Measurements from ENCODE around the gene OBP2B.
"Not testable (repeated sequence)": the region's sequence is repeated elsewhere in the genome, so short reads cannot be mapped to it uniquely, and the experiment has no call there.

Gene OBP2B

DNA sequence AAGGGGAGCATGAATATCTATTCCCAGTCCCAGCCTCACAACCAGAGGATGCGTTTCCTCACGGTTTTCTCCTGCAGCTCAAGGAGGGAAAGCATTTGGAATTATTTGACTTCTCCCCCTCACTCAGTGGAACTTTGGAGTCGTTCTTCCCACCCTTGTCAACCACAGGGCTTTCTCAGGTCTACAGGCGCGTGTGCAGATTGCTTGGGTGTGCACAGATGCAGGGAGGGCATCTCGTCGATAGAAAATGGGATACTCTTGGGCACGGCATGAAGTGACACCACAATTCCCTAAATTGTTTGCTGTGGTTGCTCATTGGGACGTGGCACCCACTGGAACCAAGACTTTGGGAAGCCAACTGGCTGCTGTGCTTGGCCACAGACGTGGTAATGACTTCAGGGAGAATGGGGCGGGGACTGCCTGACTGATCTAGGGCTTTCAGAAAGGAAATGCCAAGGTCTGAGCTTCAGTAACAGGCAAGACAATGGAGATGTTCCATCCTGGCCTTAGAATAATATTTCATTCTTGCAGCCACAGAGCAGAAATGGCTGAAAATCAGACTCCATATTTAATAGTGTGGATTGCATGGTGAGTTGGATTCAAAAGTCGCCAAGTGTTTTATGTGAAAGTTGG is 12.2 kb upstream of the OBP2B start:
- DNase-seq = no peak

DNA sequence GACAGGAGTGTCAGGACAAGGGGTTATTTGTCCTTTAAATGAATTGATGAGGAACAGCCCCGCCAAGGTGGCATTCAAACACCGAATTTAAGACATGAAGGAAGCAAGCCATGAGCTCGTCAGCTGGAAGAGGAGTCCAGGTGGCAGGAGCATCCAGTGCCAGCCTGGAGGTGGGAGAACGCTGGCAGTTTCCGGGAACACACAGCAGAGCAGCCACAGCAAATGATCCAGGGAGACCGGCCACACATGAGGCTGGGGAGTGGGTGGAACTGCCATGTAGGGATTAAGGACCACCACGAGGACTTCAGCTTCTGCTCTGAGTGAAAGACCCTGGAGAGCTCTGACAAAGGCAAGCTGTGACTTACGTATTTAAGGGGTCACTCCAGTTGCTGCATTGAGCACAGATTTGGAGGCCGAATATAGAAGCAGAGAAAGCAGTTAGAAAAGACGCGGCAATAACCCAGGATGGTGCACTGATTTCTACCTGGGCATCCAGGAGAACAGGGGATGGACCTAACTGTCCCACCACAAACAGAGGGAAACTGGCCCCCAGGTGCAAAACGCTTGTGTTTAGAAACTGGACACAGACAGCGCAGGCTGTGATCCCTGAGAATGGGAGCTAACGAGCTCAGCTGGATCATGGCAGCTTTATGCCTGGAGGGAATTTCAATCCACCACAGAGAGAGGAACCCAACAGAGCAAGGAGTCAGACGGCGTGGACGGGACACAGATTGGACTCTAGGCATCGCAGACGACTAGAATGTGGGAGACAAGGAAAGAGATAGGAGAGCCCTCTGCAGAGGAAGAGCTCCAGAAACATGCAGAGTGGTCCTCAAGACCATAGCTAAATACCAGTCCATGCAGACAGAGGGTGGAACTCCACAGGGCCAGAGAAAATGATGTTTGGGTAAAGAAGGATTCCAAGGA is 9.3 kb upstream of the OBP2B start:
- DNase-seq = not testable (repeated sequence)

DNA sequence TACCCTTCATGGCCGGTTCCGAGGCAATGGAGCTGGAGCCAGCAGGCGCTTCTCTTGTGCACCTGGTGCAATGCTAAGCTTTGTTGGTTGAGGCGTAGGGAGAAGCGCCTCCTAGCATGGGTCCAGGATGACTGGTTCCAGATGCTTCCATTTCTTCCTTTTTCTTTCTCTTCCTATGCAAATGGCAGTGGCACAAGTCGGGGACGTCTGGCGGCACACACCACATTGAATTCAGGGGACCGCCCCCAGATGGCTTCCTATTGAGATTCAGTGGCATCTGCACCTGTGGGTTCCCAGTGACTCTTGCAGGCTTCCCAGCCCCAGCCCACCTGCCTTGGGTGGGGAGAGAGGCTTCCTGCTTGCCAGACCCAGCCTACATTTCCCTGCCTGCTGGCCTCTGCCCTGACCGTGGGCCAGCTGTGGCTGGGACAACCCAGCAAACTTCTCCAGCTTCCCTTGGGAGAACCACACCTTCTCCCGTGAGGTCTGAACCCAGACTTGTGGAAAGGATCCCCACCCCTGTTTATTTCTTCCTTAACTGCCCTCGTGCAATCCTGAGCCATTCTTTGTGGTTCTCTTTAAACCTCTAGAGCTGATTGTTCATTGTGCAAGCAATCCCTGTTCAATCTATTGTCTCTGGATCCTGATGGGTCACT is 8.4 kb upstream of the OBP2B start:
- not testable (repeated sequence) for DNase-seq

DNA sequence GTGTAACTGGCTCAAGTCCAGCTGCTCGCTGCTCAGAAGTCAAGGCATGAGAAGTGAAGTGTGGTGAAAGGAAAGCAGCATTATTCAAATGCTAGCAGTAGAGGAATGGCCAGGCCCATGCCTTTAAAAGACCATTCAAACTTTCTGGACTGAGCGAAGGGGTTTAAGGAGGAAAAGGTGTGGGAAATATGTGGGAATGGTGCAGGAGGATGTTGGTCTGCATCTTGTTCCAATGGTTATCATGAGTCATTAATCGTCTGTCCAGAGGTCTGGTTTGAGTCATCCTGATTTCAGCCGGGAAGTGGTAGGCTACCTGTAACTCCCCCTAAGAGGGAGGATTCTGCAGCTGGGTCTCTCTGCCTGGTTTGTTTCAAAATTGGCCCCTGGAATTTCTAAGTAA is 5.2 kb upstream of the OBP2B start:
- not testable (repeated sequence) for DNase-seq

DNA sequence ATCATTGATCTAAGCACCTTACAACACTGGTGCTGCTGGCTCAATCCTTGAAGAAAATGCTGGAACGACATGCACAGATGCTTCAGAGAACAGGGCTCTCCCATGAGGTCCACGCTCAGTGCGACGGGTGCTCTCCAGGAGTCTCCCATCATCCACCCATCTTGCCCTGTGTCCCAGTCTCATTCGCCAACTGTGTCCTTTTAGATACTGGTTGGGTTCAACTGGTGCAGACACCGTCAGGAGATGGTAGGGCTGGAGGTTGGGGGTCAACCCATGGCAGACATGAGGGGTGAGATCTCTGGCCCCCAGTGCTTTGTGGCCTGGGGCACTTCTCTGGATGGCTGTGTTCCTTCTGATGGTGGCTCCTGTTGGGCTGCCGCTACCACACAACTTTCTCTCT is 1.6 kb upstream of the OBP2B start:
- DNase-seq = no peak

DNA sequence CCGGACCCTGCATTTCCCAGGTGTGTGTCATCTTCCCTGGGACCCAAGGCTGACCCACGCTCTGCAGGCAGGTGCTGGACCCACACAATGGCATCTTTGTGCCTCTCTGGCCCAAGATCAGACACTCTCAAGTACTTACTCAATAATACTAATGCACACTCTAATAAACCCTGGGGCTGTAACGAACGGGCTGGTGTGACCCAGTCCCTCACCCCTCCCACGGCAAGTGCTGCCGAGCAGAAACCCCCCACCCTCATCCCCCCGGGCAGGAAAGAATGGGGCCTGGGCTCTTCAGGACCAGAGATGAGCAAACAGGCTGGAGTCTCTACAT is 1.1 kb upstream of the OBP2B start:
- no peak for DNase-seq

DNA sequence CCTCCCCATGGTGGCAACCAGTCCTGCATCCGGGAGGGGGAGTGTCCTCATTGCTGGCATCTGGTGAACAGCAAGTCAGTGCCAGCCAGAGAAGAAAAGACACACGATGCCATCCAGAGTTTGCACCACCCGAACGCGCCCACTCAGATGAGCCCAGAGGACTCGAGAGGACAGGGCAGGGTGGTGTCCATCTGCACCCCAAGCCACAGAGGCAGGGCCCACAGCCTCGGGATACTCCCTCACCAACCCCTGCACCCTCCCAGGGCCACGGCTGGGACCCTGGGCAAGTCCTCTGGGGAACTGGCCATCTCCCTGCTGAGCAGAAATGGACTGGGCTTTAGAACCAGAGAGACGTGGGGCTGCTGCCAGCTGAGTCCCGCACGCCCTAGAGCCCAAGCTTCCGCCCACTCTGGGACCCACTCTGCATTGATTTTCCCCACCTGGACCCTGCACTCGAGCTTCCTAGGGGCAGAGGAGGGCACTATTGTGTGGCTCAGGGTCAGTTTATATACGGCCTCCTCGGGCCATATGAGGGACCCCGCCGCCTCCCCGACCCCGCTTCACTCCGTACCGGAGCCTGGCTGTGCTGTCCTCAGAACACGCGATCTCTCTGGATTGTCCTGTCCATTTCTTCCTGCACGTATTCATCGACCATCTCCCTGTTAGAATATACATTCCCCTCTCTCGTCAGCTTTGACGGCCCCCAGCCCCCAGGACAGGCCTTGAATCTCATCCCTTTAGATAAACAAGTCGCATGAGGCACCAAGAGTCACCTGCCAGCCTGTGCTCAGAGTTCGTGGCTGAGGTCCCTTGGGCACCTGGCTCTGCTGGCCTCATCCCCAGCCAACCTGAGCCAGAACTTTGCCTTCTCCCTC is 514 bp upstream of the OBP2B start:
- DNase-seq = not testable (repeated sequence)

DNA sequence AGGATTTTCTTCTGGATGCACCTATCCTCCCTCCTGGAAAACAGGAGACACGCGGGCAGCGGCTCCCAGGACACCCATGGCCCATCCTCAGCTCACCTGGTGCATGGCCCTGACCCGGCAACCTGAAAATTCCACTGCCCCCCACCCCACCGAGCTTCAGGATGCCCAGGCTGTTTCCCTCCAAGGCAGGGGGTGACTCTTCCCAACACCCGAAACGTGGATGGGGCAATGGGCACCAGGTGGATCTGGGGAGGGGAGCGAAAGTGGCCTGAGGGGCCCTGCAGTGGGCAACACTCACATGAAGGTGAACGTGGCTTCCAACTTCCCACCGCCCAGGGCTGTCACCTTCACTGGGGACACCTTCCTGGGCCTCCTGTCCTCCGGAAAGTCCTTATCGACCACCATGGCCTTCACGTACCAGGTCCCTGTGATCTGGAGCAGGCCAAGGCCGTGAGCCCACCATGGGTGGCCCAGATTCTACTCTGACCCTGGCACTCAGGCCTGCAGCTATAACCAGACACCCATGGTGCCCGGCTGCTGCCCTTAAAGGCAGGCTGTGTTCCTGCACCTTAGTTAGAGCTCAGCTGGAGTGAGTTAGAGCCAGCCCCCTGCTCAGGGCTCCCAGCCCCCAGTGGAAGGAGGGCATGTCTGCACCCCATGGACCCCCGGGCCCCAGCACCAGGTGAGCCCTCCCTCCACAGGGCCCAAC is 725 bp downstream of the OBP2B start:
- DNase-seq = not testable (repeated sequence)

DNA sequence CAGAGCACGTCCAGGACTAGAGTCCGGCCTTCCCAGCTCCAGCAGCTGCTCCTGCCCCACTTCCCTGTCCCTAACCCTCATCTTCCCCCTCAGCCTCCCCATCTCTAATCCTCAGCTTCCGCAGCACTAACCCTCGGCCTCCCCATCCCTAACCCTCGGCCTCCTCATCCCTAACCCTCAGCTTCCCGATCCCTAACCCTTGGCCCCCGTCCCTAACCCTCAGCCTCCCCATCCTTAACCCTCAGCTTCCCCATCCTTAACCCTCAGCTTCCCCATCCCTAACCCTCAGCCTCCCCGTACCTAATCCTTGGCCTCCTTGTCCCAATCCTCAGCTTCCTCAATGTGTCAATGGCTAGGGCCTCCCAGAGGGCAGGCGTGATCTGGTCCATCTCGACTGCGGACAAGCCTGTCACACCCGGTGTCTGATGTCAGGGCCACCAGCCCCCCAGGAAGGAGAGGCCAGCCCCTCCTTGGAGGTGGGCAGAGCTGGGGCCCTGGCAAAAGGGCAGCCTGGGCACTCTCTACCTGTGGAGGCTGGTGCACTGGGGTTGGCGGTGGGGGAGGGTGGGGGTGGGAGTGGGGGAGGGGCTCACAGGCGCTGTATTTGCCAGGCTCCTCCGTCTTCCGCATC is 1.4 kb downstream of the OBP2B start:
- DNase-seq = no peak

DNA sequence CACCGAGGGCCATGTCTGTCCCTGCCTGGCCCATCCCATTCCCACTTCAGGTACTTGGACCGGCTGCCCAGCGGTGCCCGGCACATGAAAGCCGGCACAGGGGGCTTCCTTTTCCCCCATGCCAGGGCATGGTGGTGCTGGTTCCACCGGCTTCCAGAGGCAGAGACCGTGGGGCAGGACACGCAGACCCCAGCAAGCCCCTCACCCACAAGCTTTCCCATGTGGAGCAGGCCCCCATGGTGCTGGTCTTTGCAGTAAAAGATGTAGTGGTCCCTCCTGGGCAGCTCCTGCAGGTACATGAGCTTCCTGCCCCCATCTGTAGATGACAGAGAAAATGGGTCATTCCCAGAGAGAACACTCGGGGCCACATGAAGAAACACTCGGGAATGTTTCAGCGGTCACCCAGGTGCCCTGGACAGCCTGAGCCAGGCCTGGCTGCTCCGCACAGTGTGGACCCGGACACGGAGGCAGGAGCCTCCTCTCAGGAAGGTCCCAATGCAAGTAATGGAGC is 2.0 kb downstream of the OBP2B start:
- no peak for DNase-seq

DNA sequence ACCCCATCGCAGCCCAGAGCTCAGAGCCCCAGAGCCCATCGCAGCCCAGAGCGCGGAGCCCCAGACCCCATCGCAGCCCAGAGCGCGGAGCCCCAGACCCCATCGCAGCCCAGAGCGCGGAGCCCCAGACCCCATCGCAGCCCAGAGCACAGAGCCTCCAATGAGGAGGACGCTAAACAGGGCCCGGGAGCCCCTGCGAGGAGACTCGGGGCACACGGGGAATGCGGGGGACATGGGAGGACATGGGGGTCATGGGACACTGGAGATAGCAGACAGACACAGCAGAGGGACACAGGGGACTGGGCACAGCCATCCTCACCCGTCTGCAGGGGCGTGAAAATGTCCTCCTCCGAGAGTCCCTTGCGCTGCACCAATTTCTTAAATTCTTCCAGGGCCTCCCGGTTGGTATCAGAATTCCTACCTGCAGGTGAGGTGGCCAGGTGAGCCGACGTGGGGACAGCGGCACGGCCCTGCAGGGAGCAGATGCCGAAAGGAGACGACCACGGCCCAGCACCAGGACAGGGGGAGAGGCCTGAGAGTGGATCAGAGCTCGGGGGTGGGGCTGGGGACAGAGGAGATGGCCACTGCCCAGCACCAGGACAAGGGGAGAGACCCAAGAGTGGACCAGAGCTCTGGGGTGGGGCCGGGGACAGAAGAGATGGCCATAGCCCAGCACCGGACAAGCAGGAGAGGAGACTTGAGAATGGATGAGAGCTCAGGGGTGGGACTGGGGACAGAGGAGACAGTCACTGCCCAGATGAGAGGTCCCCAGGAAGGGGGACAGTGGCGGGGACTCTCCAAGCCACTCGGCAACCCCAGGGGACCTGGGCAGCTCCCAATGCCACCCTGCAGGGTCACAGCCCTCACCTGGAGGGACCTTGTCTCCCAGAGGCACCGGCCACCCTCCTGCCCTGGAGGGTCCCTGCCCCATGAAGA is 2.8 kb downstream of the OBP2B start:
- DNase-seq = no peak

DNA sequence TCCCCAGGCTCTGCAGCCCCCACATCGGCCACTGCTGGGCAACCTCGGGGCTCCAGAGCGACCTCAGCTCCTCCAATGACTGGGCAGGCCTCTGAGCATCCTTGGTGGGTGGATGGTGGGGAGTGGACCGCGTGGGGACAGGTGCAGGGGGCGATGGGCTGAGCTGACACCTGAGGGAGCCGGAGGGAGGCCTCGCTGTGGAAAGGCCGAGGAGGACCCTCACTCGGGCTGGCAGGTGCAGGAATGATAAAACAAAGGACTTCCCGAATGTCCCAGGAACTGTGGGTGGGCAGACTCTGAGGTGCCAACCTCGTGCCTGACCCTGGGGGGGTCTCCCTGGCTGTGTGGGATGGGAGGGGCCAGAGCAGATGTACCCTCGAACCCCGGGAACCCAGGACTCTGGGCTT is 3.6 kb downstream of the OBP2B start:
- DNase-seq = not testable (repeated sequence)

DNA sequence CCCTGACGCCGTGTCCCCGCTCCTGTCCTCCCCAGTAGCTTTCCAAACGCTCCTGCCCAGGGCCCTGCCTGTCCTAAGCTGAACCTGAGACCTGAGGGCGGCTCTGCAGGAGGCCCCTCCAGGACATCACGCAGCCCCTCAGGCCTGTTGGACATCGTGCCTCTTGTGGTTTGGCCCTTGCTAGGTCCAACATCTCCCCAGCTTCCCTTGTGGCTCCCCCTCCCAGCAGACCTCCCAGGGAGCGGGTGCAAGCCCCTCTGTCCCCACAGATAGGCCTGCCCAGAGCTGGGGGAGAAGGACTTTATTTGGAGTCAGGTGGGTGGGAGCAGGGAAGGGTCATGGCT is 4.1 kb downstream of the OBP2B start:
- no peak for DNase-seq

DNA sequence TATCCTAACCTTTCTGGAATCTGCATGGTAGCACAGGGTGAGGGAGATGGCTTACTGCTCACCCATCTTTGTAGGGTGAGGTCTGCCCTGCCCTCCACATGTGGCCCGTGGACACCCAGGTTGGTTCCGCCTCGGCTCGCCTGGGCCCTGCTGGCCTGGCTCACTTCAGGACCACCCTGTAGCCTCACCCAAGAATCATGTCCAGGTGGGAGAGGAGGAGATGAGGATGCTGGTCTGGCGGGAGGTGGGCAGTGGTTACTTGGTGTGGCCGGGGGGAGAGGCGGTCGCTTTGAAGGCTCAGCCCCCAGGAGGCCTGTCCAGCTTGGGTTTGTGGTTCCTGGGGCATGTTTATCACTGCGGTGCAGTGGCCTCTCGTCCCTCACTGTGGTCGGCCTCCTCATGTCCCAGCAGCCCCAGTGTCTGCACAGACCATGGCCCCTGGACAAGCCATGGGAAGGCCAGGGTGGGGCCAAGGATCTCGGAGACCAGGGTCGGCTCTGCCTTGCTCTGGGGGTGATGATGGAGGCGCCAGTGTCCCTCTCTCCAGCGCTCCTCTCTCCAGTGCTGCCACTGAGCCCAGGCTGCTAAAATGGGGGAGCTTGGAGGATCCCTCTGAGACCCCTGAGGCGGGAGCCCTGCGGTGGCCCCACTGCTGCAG is 4.6 kb downstream of the OBP2B start:
- DNase-seq = no peak

DNA sequence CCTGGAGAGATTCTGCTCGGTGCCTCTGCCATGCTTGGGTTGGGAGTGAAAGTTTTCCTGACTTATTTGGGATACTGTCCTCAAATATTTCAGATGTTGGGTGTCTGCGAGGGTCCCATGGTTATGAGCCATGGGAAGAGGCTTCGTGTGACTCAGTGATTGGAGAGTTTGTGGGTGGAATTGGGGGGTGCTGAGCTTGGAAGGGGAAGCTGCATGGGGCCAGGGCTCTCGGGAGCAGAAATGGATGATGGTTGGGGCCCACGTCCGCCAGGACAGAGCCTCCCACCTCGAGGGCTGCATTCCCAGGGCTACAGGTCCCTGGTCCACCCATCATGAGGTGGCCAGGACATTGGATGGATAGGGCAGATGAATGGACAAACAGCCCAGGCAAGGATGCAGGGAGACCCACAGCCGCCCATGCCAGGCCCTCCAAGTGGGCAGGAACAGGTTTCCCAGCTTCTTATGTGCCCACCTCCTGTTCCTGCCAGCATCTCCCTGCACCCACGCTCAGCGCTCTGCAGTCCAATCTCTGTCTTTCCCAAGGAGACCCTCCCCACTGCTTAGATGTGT is 5.5 kb downstream of the OBP2B start:
- DNase-seq = no peak

DNA sequence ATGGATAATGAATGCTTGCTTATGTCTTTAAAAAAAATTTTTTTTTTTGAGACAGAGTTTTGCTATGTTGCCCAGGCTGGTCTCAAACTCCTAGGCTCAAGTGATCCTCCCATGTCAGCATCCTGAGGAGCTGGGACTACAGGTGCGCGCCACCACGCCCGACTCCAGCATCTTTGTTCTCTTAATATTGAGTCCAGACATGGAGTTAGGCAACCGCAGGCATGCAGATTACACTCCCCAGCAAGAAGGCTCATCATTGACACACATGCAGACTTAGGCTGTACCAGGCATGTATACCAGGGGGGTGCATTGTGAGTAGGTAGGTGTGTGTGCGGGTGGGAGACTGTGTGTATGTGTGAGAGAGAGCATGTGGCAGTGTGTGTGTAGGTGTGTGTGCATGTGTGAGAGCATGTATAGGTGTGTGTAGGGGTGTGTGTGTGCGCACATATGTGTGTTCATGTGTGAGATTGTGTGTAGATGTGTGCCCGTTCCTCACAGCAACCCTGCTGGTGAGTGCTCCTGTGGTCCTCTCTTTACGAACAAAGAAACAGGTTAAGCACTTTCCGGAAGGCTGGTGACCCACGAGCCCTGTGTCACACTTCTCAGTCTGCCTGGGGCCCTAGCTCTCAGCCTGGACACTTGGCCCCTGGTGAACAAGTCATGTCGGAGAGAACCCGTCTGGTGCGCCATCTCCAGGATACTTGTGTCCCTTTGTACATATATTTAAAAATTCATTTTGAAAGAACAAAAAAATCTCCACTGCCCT is 6.2 kb downstream of the OBP2B start:
- no peak for DNase-seq

DNA sequence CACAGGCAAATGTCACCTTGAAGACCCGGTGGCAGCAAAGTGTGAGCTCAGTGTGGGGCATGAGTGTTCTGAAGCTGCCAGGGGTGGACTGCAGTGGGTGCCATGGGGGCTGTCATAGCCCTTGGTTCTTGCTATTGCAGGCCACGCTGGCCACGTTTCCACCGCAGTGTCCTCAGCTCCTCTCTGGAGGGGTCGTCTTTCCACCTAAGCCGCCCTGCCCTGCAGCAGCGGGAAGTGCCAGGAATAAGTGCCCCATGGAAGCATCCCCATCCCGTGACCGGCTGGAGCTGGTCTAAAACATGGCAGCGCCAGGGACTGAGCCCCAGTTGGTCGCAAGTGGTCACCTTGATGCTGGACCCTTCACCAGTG is 6.9 kb downstream of the OBP2B start:
- no peak for DNase-seq

DNA sequence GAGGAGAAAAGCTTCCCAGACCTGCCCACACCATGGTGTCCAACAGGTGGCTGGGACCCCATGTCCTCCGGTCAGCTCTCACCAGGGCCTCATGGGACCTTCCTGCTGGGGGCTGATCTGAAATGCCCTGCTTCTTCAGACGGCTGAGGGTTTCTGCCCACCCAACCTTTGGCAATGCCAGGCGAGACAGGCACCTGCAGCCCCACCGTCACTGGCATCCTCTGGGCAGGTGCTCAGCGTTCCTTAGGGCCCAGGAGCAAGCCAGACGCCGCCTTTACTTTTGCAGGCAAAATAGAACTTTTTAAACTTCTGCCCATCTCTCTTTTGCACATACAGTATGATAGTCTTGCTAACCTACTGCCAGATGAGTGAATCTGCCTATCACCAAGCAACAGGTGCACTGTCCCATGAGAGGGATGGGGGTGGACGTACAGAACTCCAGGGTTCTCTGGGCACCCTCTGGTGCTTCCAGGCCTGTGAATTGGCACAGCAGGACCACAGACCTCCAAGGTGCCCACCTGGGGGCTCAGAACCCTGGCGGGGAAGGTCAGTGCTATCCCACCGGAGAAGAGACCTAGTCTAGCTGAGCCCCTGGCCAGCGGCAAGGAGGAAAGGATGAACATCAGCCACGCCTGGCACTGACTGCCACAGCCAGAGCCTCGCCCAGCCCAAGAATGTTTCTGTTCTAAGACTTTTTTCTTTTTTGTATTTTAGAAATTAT is 7.5 kb downstream of the OBP2B start:
- no peak for DNase-seq
